GM23338 (cell line): Measurements from ENCODE around the gene KCNK3. TPM values are rescaled to one million over a fixed set of nuclear protein-coding genes. Genes with fewer than 3 reads are reported as not detected.

Source experiments
- ATAC-seq: fragments of 200-7000 bp; cut with Tn5 transposase; 3 replicates; pipeline ENCODE4 v1.9.1; 2020
- DNase-seq: peaks from one replicate; pipeline ENCODE4 v3.0.0-alpha.2; 2015; ENCODE audit warnings: low spot score
- H2AFZ ChIP-seq: fragments of 200-600 bp; sonication (generic); 2 replicates; pipeline ENCODE4 v1.8.0; 2016; ENCODE audit warnings: antibody characterized with exemption, mild to moderate bottlenecking, moderate library complexity
- H3F3A ChIP-seq: fragments of 200-600 bp; sonication (generic); replicated peaks from 2 replicates; pipeline ENCODE4 v1.8.0; 2017; ENCODE audit warnings: antibody characterized with exemption, mixed run types, low read depth
- H3K27ac ChIP-seq: fragments of 200-600 bp; sonication (generic); 2 replicates; pipeline ENCODE4 v1.6.1; 2016; ENCODE audit warnings: low read depth
- H3K27me3 ChIP-seq: fragments of 200-600 bp; sonication (generic); 2 replicates; pipeline ENCODE4 v1.8.0; 2016; ENCODE audit warnings: mild to moderate bottlenecking, mixed run types, moderate library complexity; ENCODE audit not compliant: insufficient read depth
- H3K36me3 ChIP-seq: fragments of 200-600 bp; sonication (generic); 2 replicates; pipeline ENCODE4 v1.8.0; 2016; ENCODE audit warnings: mild to moderate bottlenecking; ENCODE audit not compliant: insufficient read depth
- H3K4me1 ChIP-seq: fragments of 200-600 bp; sonication (generic); 2 replicates; pipeline ENCODE4 v1.8.0; 2016; ENCODE audit warnings: mild to moderate bottlenecking, moderate library complexity; ENCODE audit not compliant: insufficient read depth
- H3K4me2 ChIP-seq: fragments of 200-600 bp; sonication (generic); 2 replicates; pipeline ENCODE4 v1.7.1; 2017; ENCODE audit warnings: mixed run types
- H3K4me3 ChIP-seq: fragments of 200-600 bp; sonication (generic); 2 replicates; pipeline ENCODE4 v1.6.1; 2016; ENCODE audit warnings: mixed run types
- H3K79me2 ChIP-seq: fragments of 200-600 bp; sonication (generic); replicated peaks from 2 replicates; pipeline ENCODE4 v1.8.0; 2017; ENCODE audit warnings: mild to moderate bottlenecking; ENCODE audit not compliant: insufficient read depth
- H3K9me2 ChIP-seq: fragments of 200-600 bp; sonication (generic); 2 replicates; pipeline ENCODE4 v1.8.0; 2017; ENCODE audit not compliant: insufficient read depth
- H4K20me1 ChIP-seq: fragments of 200-600 bp; sonication (generic); replicated peaks from 2 replicates; pipeline ENCODE4 v1.8.0; 2017; ENCODE audit warnings: mild to moderate bottlenecking; ENCODE audit not compliant: insufficient read depth
- H3K27ac Mint-ChIP-seq: 2 replicates; pipeline ENCODE4 v1.8.0; 2020; ENCODE audit warnings: inconsistent platforms, mild to moderate bottlenecking, moderate library complexity, mixed read lengths
- H3K27me3 Mint-ChIP-seq: 3 replicates; pipeline ENCODE4 v1.8.0; 2022; ENCODE audit warnings: low read depth, mild to moderate bottlenecking, moderate library complexity, mixed read lengths, inconsistent platforms; ENCODE audit not compliant: insufficient read depth, poor library complexity
- H3K36me3 Mint-ChIP-seq: 3 replicates; pipeline ENCODE4 v1.8.0; 2021; ENCODE audit warnings: low read depth, mild to moderate bottlenecking, inconsistent platforms, moderate library complexity, mixed read lengths
- H3K4me1 Mint-ChIP-seq: 3 replicates; pipeline ENCODE4 v1.8.0; 2020; ENCODE audit warnings: mild to moderate bottlenecking, inconsistent platforms, mixed read lengths
- H3K4me3 Mint-ChIP-seq: 3 replicates; pipeline ENCODE4 v1.8.0; 2021; ENCODE audit warnings: moderate library complexity, mild to moderate bottlenecking, inconsistent platforms, mixed read lengths
- H3K9me3 Mint-ChIP-seq: 3 replicates; pipeline ENCODE4 v1.8.0; 2020; ENCODE audit warnings: moderate library complexity, mild to moderate bottlenecking, inconsistent platforms, mixed read lengths
- CREB1 ChIP-seq: fragments of 250-450 bp; sonication (Bioruptor Pico); IDR thresholded peaks from 2 replicates; pipeline ENCODE4 v1.5.0; 2020; ENCODE audit warnings: low read depth, mild to moderate bottlenecking, moderate library complexity
- CTCF ChIP-seq, 2 experiments: fragments of 200-600 bp in 1 of 2; sonication (generic) in 1 of 2; conservative IDR thresholded peaks; 2 replicates each; pipeline versions ENCODE4 v1.5.1 to v1.6.1; 2016 to 2017; ENCODE audit warnings: antibody characterized with exemption in 2 of 2, low read depth in 2 of 2, mild to moderate bottlenecking in 2 of 2, moderate library complexity in 1 of 2
- ETS1 ChIP-seq: IDR thresholded peaks from 2 replicates; pipeline ENCODE4 v1.6.1; 2016; ENCODE audit warnings: antibody characterized with exemption
- EZH2 ChIP-seq: fragments of 200-600 bp; sonication (generic); IDR thresholded peaks from one replicate; pipeline ENCODE4 v1.8.0; 2017; ENCODE audit warnings: antibody characterized with exemption, mild to moderate bottlenecking, low read depth; ENCODE audit not compliant: unreplicated experiment
- EZH2phosphoT487 ChIP-seq: fragments of 200-600 bp; sonication (generic); IDR thresholded peaks from one replicate; pipeline ENCODE4 v1.8.1; 2018; ENCODE audit warnings: antibody characterized with exemption; ENCODE audit not compliant: unreplicated experiment
- JUNB ChIP-seq: IDR thresholded peaks from one replicate; pipeline ENCODE4 v1.6.1; 2016; ENCODE audit warnings: antibody characterized with exemption; ENCODE audit not compliant: unreplicated experiment
- NANOG ChIP-seq: IDR thresholded peaks from 2 replicates; pipeline ENCODE4 v1.6.1; 2016; ENCODE audit warnings: antibody characterized with exemption, borderline replicate concordance
- POLR2AphosphoS5 ChIP-seq: IDR thresholded peaks from 2 replicates; pipeline ENCODE4 v1.6.1; 2016; ENCODE audit warnings: antibody characterized with exemption, low read depth
- STAT1 ChIP-seq: IDR thresholded peaks from one replicate; pipeline ENCODE4 v1.6.1; 2016; ENCODE audit warnings: antibody characterized with exemption; ENCODE audit not compliant: unreplicated experiment
- ZNF114 ChIP-seq: fragments of 250-450 bp; sonication (Bioruptor Pico); IDR thresholded peaks from 2 replicates; pipeline ENCODE4 v1.5.0; 2020; ENCODE audit warnings: mild to moderate bottlenecking, moderate library complexity
- ZNF331 ChIP-seq: fragments of 250-450 bp; sonication (Bioruptor Pico); IDR thresholded peaks from 2 replicates; pipeline ENCODE4 v1.5.0; 2020; ENCODE audit warnings: low read depth, mild to moderate bottlenecking, moderate library complexity
- ZNF462 ChIP-seq: fragments of 250-450 bp; sonication (Bioruptor Pico); IDR thresholded peaks from 2 replicates; pipeline ENCODE4 v1.5.0; 2020; ENCODE audit warnings: mild to moderate bottlenecking, moderate library complexity
- polyA plus RNA-seq: library from polyadenylated mRNA; unstranded; fragments of >200 nt; fragmentation: Nextera tagmentation; extraction: Ambion mirVana; gene quantifications from 2 replicates; pipeline ENCODE4 v1.2.1, GENCODE V29; 2016
- total RNA-seq: library from RNA; depleted of rRNA; stranded (reverse); fragments of >200 nt; shearing (Covaris generic); gene quantifications from 2 replicates; pipeline ENCODE4 v1.2.3, GENCODE V29; 2014
- TF ChIP-seq, protein P1 (sequence below): IDR thresholded peaks from one replicate; pipeline ENCODE4 v1.6.1; 2018; ENCODE audit warnings: antibody characterized with exemption; ENCODE audit not compliant: unreplicated experiment

Gene KCNK3
- total and polyA plus RNA-seq, 2 experiments from 2014 or later: not detected

GRCh38 chr2:26670171-26670570 is 22.4 kb upstream of the KCNK3 start:
- H3K4me3 Mint-ChIP-seq: no peak overlapping the region
- DNase-seq (no peak), ATAC-seq (no peak)
- no peak overlapping the region for H3K4me2 ChIP-seq
- H3K4me1 ChIP-seq: no peaks in the 10 kb centered on the region
- H3K9me3 Mint-ChIP-seq: 0 out of 3 replicates have a peak, but pooled peaks cover 4% of the 10 kb centered on the region
- no peak overlapping the region for H2AFZ ChIP-seq
- H3K9me2 ChIP-seq: no peaks in the 10 kb centered on the region
- H3K36me3 ChIP-seq: no peaks in the 10 kb centered on the region
- H3F3A ChIP-seq: no peaks in the 10 kb centered on the region
- H3K27ac Mint-ChIP-seq: no peak overlapping the region
- no peaks in the 10 kb centered on the region for H4K20me1 ChIP-seq
- peaks cover 7% of the 10 kb centered on the region for H3K27me3 Mint-ChIP-seq
- TF ChIP-seq POLR2AphosphoS5 (no peak), ZNF331 (CRISPR knock-in tag) (no peak), JUNB (no peak), ZNF462 (no peak), STAT1 (no peak), CREB1 (CRISPR knock-in tag) (no peak), NANOG (no peak), EZH2phosphoT487 (no peak), ZNF114 (no peak), CTCF (conservative IDR thresholded peaks at IDR 0.05; ENCODE audit: low read depth in 2 of 2) (no peak), EZH2 (no peak), ETS1 (no peak)
- TF ChIP-seq, protein P1, sequence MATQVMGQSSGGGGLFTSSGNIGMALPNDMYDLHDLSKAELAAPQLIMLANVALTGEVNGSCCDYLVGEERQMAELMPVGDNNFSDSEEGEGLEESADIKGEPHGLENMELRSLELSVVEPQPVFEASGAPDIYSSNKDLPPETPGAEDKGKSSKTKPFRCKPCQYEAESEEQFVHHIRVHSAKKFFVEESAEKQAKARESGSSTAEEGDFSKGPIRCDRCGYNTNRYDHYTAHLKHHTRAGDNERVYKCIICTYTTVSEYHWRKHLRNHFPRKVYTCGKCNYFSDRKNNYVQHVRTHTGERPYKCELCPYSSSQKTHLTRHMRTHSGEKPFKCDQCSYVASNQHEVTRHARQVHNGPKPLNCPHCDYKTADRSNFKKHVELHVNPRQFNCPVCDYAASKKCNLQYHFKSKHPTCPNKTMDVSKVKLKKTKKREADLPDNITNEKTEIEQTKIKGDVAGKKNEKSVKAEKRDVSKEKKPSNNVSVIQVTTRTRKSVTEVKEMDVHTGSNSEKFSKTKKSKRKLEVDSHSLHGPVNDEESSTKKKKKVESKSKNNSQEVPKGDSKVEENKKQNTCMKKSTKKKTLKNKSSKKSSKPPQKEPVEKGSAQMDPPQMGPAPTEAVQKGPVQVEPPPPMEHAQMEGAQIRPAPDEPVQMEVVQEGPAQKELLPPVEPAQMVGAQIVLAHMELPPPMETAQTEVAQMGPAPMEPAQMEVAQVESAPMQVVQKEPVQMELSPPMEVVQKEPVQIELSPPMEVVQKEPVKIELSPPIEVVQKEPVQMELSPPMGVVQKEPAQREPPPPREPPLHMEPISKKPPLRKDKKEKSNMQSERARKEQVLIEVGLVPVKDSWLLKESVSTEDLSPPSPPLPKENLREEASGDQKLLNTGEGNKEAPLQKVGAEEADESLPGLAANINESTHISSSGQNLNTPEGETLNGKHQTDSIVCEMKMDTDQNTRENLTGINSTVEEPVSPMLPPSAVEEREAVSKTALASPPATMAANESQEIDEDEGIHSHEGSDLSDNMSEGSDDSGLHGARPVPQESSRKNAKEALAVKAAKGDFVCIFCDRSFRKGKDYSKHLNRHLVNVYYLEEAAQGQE: no peak
- H3K27ac ChIP-seq: no peak overlapping the region
- H3K36me3 Mint-ChIP-seq: no peaks in the 10 kb centered on the region
- H3K27me3 ChIP-seq: no peaks in the 10 kb centered on the region
- H3K4me3 ChIP-seq: no peak overlapping the region
- no peaks in the 10 kb centered on the region for H3K79me2 ChIP-seq
- peaks cover 3% of the 10 kb centered on the region for H3K4me1 Mint-ChIP-seq
